Measurements from ENCODE around the gene CDH23.

The CDH23 gene

DNA sequence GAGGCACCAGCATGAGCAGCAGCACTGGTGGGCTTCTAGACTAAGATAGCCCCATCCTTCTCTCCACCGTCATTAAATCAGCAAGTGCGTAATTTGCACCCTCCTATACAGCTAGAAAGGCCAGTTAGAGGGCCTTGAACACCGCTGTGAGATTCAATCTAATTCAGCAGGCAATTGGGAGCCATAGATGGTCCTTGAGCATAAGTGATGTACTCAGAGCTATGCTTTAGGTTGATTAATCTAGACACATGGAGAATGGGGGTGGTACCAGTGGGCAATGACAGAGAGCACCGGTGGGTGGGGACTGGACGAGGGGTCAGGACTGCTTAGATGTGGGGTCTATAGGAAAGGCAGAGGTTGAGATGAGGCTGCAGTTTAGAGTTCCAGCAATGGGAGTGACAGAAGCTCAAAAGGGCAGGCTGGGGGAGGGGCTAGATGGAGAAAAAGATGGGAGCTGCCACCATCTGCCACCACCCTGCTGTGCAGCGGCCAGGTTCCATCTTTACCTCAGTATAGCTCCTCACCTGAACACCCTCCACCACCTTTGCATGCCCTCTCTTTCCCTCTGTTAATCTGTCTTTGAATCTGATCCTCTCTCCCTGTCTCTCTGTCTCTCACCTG lies 235.6 kb downstream of the CDH23 start:
- no peak for DNase-seq

- no peak for DNase-seq
Observed at GRCh38 chr10:71632896-71633600, 236.3 kb downstream of the CDH23 start.

GRCh38 chr10:71633920-71634319 lies 237.2 kb downstream of the CDH23 start:
- no peak for DNase-seq

- DNase-seq: no peak
Observed at GRCh38 chr10:71634531-71635164, 237.9 kb downstream of the CDH23 start.

GRCh38 chr10:71635251-71635866 lies 238.6 kb downstream of the CDH23 start:
- DNase-seq: no peak

GRCh38 chr10:71635867-71636266 lies 239.1 kb downstream of the CDH23 start:
- no peak for DNase-seq

DNA sequence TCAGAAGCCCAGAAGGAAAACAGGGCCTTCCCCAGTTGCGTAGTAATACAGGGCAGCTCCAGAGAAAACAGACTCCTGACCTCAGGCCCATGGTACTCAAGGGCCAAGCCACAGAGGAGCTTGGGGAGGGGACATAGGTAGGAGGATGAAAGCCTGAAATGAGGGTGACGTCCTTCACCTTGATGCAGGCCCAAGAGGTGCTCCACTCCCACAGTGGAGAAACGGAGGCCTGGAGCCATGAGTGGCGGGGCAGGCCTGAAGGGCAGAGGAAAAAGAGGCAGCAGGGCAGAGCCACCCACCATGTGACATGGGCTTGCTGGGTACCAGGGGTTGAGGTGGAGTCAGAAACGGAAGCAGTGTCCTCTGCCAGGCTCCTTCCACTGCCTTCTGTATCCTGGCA lies 239.9 kb downstream of the CDH23 start:
- no peak for DNase-seq

GRCh38 chr10:71637305-71637704 lies 240.6 kb downstream of the CDH23 start:
- no peak for DNase-seq

DNA sequence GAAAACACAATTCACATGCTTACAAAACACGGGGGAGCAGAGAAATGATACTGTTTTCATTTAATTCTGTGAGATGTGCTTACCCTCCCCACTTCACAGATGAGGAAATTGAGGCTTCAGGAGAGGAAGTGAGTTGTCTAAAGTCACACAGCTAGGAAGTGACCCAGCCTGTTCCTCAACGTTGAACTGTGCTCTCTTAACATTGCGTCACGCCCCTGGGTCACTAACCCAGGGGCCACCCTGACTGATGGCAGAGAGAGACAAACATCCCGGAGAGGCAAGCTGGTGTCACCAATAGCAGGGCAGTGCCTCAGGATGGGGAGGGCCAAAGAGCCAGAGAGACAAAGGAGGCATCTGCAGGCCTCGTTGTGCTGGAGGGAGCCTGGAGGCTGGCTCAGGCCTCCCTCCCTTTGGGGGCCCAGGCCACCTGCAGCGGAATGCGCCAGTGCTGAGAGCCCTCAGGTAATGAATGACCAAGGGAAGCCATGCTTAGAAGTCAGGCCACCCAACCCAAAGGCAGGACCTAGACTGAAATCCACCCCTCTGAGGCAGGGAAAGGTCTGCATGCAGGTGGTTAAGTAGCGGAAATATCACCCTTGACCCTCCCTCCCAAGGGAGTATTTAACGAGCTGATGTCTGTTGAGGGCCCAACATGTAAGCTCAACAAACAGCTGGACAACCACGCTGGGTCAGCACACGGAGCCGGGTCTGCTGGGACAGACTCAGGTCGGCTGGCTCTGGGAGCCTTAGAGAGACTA lies 241.5 kb downstream of the CDH23 start:
- DNase-seq: no peak

GRCh38 chr10:71638822-71639719 lies 242.4 kb downstream of the CDH23 start:
- no peak for DNase-seq

GRCh38 chr10:71640607-71641006 lies 243.9 kb downstream of the CDH23 start:
- DNase-seq: no peak

GRCh38 chr10:71641449-71641848 lies 244.7 kb downstream of the CDH23 start:
- DNase-seq: no peak

- no peak for DNase-seq
Observed at GRCh38 chr10:71641986-71642385, 245.3 kb downstream of the CDH23 start.

DNA sequence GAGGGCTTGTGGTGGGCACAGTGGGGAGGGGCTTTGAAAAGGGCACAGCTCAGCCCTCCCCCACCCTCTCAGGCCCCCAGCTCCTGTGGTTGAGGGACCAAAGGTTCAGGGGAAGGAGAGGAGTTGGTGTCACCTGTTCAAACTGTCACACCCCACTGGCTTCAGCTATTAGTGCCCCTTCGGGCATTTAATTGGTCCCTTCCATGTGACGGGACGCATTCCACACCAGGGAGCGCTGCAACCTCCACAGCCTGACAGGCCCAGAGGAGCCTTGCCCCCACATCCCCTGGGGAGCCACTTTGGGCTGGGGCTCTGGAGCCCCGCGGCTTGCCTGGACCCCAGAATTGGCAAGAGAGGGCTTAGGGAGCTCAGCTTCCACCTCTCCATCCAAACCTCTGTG lies 247.2 kb downstream of the CDH23 start:
- no peak for DNase-seq

GRCh38 chr10:71644307-71645180 lies 247.8 kb downstream of the CDH23 start:
- no peak for DNase-seq

DNA sequence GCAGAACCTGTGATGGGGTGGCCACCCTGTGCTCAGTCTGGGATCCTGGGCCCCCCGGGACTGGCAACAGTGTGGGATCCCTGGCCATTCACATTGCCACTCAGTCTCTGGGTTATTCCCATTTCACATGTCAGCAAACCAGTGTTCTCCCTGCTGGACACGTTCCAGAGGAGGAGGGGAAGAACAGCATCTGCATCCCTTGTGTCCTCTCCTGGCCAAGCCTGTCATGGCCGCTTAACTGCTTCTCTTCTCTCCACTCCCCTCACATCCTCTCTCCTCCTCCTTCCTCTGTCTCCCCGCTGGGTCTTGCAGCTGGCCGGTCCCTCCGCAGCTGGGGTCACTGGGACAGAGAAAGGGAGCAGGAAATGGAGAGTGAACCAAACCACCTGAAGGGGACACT lies 248.5 kb downstream of the CDH23 start:
- DNase-seq: no peak

DNA sequence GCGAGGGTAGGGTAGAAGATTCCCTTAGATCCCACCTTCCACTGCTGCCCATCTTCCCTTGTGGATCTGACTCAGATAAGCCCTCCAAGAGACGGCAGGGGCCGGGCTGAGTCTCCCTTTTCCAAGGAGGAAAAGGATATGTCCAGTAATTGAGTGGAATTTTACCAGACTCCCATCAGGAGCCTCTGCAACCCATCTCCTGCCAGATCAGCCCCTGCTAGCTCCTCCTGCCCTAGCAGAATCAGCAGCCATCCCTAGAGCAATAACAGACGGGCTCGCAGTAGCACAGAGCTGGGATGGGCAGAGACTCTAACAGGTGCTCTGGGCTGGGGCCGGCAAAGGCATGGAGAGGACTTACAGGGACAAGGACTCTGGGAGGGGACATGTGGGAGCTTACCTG lies 249.3 kb downstream of the CDH23 start:
- DNase-seq: no peak

DNA sequence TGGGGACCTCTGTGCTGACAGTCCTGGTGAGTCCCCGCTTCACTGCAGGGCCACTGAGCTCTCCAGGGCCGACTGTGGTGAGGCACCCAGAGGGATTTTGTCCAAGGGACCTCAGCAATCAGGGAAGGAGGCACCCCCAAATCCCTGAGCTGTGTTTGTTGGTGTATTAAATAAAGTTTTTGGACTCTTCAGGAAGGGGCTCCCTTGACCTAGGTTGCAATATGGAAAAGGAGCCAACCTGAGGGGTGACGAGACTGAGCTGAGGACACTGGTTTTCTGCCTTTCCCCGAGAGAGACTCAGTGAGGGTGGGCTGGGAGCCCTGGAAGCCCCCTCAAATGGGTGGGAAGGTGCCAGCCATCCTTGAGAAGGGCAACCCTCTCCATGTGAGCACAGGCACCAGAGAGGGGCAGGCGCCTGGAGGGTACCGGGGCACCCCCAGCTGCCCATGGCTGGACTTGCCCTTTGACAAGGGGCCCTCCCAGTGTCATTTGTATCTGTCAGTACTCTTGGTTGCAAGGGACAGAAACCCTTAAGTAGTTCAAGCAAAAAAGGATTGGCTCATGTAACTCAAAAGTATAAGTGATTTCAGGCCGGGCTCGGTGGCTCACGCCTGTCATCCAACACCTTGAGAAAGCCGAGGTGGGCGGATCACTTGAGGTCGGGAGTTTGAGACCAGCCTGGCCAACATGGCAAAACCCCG lies 250.0 kb downstream of the CDH23 start:
- no peak for DNase-seq

- DNase-seq: no peak
Observed at GRCh38 chr10:71647526-71648253, 251.0 kb downstream of the CDH23 start.
